HepG2 (cell line): ENCODE results near the gene DDX54. TPM values are rescaled to one million over a fixed set of nuclear protein-coding genes. Genes with fewer than 3 reads are reported as not detected.
A peak's percentile ranks its signal among the peaks of the same experiment; 100 is the strongest.

Experiments used
- ARID4A ChIP-seq: sonication (generic); formaldehyde crosslinking; IDR thresholded peaks from 2 replicates; pipeline ENCODE4 v1.5.0; 2020; ENCODE audit warnings: mild to moderate bottlenecking, missing genetic modification reagents, borderline replicate concordance
- CENPT ChIP-seq: sonication (generic); formaldehyde crosslinking; IDR thresholded peaks from 2 replicates; pipeline ENCODE4 v1.8.0; 2022; ENCODE audit warnings: low read depth, mild to moderate bottlenecking, moderate library complexity, missing genetic modification reagents
- DRAP1 ChIP-seq: IDR thresholded peaks from 2 replicates; pipeline ENCODE4 v1.6.1; 2016; ENCODE audit warnings: missing genetic modification reagents, missing compliant biosample characterization
- EP300 ChIP-seq, 3 experiments: sonication (generic) in 1 of 3; formaldehyde crosslinking in 1 of 3; IDR thresholded peaks; 2 replicates each; pipeline versions ENCODE4 v1.5.1 to v1.6.1; 2011 to 2020; ENCODE audit warnings: low read depth in 2 of 3, low read length in 2 of 3, borderline replicate concordance in 1 of 3, improper control_type of control experiment in 1 of 3, mild to moderate bottlenecking in 1 of 3, missing genetic modification reagents in 1 of 3, moderate library complexity in 1 of 3
- FOXO1 ChIP-seq: sonication (generic); formaldehyde crosslinking; IDR thresholded peaks from 2 replicates; pipeline ENCODE4 v1.4.0; 2020; ENCODE audit warnings: missing genetic modification reagents
- HOXA3 ChIP-seq: sonication (generic); formaldehyde crosslinking; IDR thresholded peaks from 2 replicates; pipeline ENCODE4 v1.5.0; 2020; ENCODE audit warnings: missing genetic modification reagents
- KAT8 ChIP-seq: IDR thresholded peaks from 2 replicates; pipeline ENCODE4 v1.6.1; 2016; ENCODE audit warnings: missing genetic modification reagents, missing compliant biosample characterization
- MEIS2 ChIP-seq: sonication (generic); formaldehyde crosslinking; IDR thresholded peaks from 2 replicates; pipeline ENCODE4 v1.9.0; 2021; ENCODE audit warnings: mild to moderate bottlenecking, missing genetic modification reagents
- RFXANK ChIP-seq: IDR thresholded peaks from 2 replicates; pipeline ENCODE4 v1.6.1; 2016
- RFXAP ChIP-seq: sonication (generic); formaldehyde crosslinking; IDR thresholded peaks from 2 replicates; pipeline ENCODE4 v1.4.0; 2020; ENCODE audit warnings: missing genetic modification reagents, borderline replicate concordance
- TAF1 ChIP-seq: sonication (generic); formaldehyde crosslinking; IDR thresholded peaks from 2 replicates; pipeline ENCODE4 v1.4.0; 2020; ENCODE audit warnings: missing genetic modification reagents
- TBP ChIP-seq: sonication (generic); formaldehyde crosslinking; IDR thresholded peaks from 2 replicates; pipeline ENCODE4 v1.5.0; 2020; ENCODE audit warnings: missing genetic modification reagents
- TFDP2 ChIP-seq: sonication (generic); formaldehyde crosslinking; IDR thresholded peaks from 2 replicates; pipeline ENCODE4 v1.4.0; 2020; ENCODE audit warnings: missing genetic modification reagents
- XRCC5 ChIP-seq: fragments of 200-400 bp; formaldehyde crosslinking; optimal IDR thresholded peaks from 2 replicates; pipeline ENCODE3; 2017; ENCODE audit warnings: mild to moderate bottlenecking, low read length
- ZFP82 ChIP-seq: sonication (generic); formaldehyde crosslinking; IDR thresholded peaks from 2 replicates; pipeline ENCODE4 v1.5.1; 2020; ENCODE audit warnings: mild to moderate bottlenecking, missing genetic modification reagents, borderline replicate concordance
- ZFYVE20 ChIP-seq: sonication (generic); formaldehyde crosslinking; IDR thresholded peaks from 2 replicates; pipeline ENCODE4 v1.8.0; 2023; ENCODE audit warnings: low read depth, mild to moderate bottlenecking, moderate library complexity, missing genetic modification reagents, borderline replicate concordance
- ZNF263 ChIP-seq: sonication (generic); formaldehyde crosslinking; IDR thresholded peaks from 2 replicates; pipeline ENCODE4 v1.4.0; 2020; ENCODE audit warnings: missing genetic modification reagents
- ZNF343 ChIP-seq: sonication (generic); formaldehyde crosslinking; IDR thresholded peaks from 2 replicates; pipeline ENCODE4 v1.4.0; 2020; ENCODE audit warnings: mild to moderate bottlenecking, missing genetic modification reagents
- ZNF441 ChIP-seq: sonication (generic); formaldehyde crosslinking; IDR thresholded peaks from 2 replicates; pipeline ENCODE4 v1.7.0; 2021; ENCODE audit warnings: missing genetic modification reagents, borderline replicate concordance
- ZNF574 ChIP-seq: sonication (generic); formaldehyde crosslinking; IDR thresholded peaks from 2 replicates; pipeline ENCODE4 v1.4.0; 2020; ENCODE audit warnings: missing genetic modification reagents
- polyA plus RNA-seq, 8 experiments: library from polyadenylated mRNA; depleted of rRNA in 3 of 8; stranded (reverse) in 7 of 8; unstranded in 1 of 8; fragments of >200 nt; fragmentation: Illumina TruSeq in 4 of 8; extraction: Trizol in 4 of 8; gene quantifications; 2 replicates each; pipeline versions ENCODE4 v1.2.1 to v1.2.3, GENCODE V29; 2011 to 2016; ENCODE audit warnings: low read depth in 4 of 8, missing spikeins in 1 of 8, mixed read lengths in 1 of 8; ENCODE audit not compliant: insufficient read depth in 1 of 8
- total RNA-seq, 5 experiments: library from RNA; depleted of rRNA; stranded (reverse); fragments of >200 nt; fragmentation: Illumina TruSeq; extraction: Trizol; gene quantifications; 2 replicates each; pipeline ENCODE4 v1.2.3, GENCODE V29; 2016; ENCODE audit warnings: low read depth in 1 of 5

The DDX54 gene
- total and polyA plus RNA-seq, 2 of the 13 experiments (the other 11 are each of a cell fraction or from before 2014, with no cell fraction given), result 59.7 to 61.1 TPM

- TF ChIP-seq DRAP1 (CRISPR knock-in tag), result peak; percentile 92
- 0 out of 2 replicates have a peak, but pooled peaks have one; percentile 58 for TF ChIP-seq RFXAP
- 0 out of 2 replicates have a peak, but pooled peaks have one; percentile 37 for TF ChIP-seq KAT8 (CRISPR knock-in tag)
- TF ChIP-seq ZNF441, result peak; percentile 61; the same call in 1 of the 2 replicates
- TF ChIP-seq ZNF574 (CRISPR knock-in tag), result peak; percentile 61; the same call in 1 of the 2 replicates
- TF ChIP-seq ZNF263 (CRISPR knock-in tag), result peak; percentile 91
- TF ChIP-seq TBP, result no peak
- TF ChIP-seq TFDP2, result 0 out of 2 replicates have a peak, but pooled peaks have one; percentile 15
- peak; percentile 10 for TF ChIP-seq XRCC5
- no peak; the same call in 1 of the 2 replicates for TF ChIP-seq MEIS2 (CRISPR knock-in tag)
- TF ChIP-seq FOXO1, result 0 out of 2 replicates have a peak, but pooled peaks have one; percentile 20
- peak; percentile 80 for TF ChIP-seq TAF1
- TF ChIP-seq ZNF343 (CRISPR knock-in tag), result 0 out of 2 replicates have a peak, but pooled peaks have one; percentile 22
- 0 out of 2 replicates have a peak, but pooled peaks have one; percentile 38 for TF ChIP-seq RFXANK
- peak; percentile 81 for TF ChIP-seq ARID4A (CRISPR knock-in tag)
- TF ChIP-seq ZFP82 (CRISPR knock-in tag), result no peak
- TF ChIP-seq HOXA3 (CRISPR knock-in tag), result peak; percentile 60
- 0 out of 2 replicates have a peak, but pooled peaks have one; percentile 73 for TF ChIP-seq CENPT
- no peak for TF ChIP-seq EP300 (IDR thresholded peaks at IDR 0.05; ENCODE audit: low read depth in 2 of 2, low read length in 2 of 2)
- TF ChIP-seq EP300 (CRISPR knock-in tag; IDR thresholded peaks at IDR 0.05; ENCODE audit: borderline replicate concordance), result no peak
- 0 out of 2 replicates have a peak, but pooled peaks have one; percentile 60 for TF ChIP-seq ZFYVE20 (CRISPR knock-in tag)
Observed at GRCh38 chr12:113221181-113221996, 36.1 kb upstream of the DDX54 start, which contains the start of gene TPCN1 (continued).
